ENCODE data around the gene SLC25A23.
"Not testable (repeated sequence)": the region's sequence is repeated elsewhere in the genome, so short reads cannot be mapped to it uniquely, and the experiment has no call there.

SLC25A23 gene

DNA sequence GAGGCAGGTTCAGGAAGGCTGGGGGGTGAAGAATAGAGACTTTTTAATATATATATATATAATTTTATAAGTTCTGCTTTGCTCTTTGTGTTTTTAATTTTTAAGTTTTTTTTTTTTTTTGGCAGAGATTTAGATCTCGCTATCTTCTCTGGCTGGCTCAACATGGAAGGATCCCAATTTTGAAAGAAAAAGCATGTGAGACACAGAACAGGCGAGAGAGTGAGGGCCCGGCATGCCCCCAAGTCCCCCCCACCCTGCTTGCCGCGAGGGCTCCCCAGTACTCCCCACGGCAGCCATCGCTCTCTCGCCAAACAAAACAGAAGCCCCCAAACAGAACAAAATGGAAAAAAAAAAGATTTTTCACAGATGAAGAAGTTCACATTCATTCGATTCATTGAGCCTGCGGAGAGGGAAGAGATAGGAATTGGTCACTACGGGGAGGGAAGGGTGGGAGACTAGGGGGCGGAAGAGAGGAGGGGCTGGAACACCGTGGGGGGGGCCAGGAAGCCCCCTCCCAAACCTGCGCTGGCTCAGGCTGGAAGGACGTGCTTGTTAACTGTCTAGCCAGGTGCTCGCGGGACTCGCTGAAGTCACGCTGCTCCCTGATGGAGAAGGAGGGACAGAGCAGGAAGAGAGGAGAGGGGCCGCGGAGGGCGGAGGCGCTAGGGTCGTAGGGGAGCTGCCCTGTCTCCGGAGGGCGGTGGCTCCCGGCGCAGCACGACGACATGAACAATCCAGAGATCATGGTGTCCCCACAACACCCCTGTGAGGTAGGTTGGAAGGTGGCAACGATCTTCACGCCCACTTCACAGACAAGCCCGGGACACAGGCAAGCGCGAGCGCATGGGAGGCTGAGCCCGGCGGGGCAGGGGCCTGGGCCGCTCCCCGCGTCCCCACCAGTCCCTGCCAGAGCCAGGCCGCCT, 45.6 kb downstream of the SLC25A23 start:
- H3K4me3 ChIP-seq (ENCODE audit: low read depth, low read length) = no peak overlapping the region
- DNase-seq (ENCODE audit: low read depth) = no peak

DNA sequence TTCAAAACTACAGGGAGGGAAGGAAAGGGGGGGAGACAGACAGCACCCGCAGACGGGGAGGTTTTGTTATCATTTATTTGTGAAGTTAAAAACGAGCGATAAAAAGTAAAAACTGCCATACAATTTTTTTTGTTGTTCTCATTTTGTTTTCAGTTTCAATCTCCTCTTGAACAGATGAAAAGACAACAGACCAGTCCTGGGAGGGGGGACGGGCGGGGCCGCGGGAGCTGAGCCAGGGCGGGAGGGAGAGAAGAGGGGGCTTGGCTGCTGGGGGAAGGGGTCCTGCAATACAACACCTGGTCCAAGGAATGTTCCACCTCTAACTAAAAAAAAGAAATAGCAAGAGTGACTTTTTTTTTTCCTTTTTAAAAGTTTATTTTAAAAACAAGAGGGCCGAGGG, 46.3 kb downstream of the SLC25A23 start:
- DNase-seq (ENCODE audit: low read depth) = no peak

GRCh38 chr19:6412447-6413091, 47.0 kb downstream of the SLC25A23 start:
- no peak for DNase-seq (ENCODE audit: low read depth)
- no peak overlapping the region for H3K4me3 ChIP-seq (ENCODE audit: low read depth, low read length)

More for the DNA sequence above, 46.3 kb downstream of the SLC25A23 start:
- no peak overlapping the region for H3K4me3 ChIP-seq (ENCODE audit: low read depth, low read length)

GRCh38 chr19:6412061-6412446, 47.5 kb downstream of the SLC25A23 start:
- DNase-seq (ENCODE audit: low read depth) = no peak
- H3K4me3 ChIP-seq (ENCODE audit: low read depth, low read length) = no peak overlapping the region

GRCh38 chr19:6409346-6409745, 50.2 kb downstream of the SLC25A23 start:
- H3K4me3 ChIP-seq (ENCODE audit: low read depth, low read length) = no peak overlapping the region
- no peak for DNase-seq (ENCODE audit: low read depth)

DNA sequence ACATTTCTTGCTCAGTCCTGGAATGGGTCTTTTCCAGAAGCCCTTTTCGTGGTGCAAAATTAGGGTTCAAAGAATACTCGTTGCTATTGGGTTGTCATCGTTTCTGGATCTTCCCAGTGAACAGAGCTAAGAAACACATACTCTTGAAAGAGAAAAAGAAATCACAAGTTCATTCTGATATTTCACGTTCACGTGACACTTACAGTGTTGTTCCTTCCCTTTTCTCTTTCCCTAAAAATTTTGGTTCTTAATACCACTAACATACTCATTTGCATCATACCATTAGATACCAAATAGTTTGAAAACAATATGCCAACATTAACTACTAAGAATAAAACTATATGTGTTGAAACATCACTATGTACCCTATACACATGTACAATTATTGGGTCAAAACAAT, 53.2 kb downstream of the SLC25A23 start:
- no peak for DNase-seq (ENCODE audit: low read depth)
- H3K4me3 ChIP-seq (ENCODE audit: low read depth, low read length) = no peak overlapping the region

GRCh38 chr19:6402837-6403608, 56.6 kb downstream of the SLC25A23 start:
- H3K4me3 ChIP-seq (ENCODE audit: low read depth, low read length) = no peak overlapping the region
- peak; percentile 60 for DNase-seq (ENCODE audit: low read depth)

- no peak overlapping the region for H3K4me3 ChIP-seq (ENCODE audit: low read depth, low read length)
- DNase-seq (ENCODE audit: low read depth) = no peak
These were observed 57.5 kb downstream of the SLC25A23 start for GRCh38 chr19:6402058-6402457.

DNA sequence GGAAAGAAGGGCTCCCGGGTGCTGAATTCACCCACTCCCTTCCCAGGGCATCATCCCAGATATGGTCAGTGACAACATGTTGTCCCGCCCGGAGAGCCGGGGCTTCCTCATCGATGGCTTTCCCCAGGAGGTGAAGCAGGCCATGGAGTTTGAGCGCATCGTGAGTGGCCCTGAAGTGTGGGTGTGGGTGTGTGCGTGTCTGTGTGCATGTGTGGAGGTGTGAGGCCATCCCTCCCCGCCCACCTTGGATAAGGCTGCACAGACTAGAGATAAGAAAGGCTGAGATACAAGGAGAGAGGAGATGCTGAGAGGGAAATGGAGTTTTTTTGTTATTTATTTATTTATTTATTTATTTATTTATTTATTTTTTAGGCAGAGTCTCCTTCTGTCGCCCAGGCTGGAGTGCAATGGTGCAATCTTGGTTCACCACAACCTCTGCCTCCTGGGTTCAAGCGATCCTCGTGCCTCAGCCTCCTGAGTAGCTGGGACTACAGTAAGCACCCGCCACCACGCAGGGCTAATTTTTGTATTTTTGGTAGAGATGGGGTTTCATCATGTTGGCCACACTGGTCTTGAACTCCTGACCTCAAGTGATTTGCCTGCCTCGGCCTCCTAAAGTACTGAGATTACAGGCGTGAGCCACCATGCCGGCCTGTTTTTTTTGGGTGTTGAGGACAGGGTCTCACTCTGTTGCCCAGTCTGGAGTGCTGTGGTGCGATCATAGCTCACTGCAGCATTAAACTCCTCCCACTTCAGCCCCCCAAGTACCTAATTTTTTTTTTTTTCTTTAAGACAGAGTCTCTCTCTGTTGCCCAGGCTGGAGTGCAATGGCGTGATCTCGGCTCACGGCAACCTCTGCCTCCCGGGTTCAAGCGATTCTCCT, 59.3 kb downstream of the SLC25A23 start:
- H3K4me3 ChIP-seq (ENCODE audit: low read depth, low read length); DNase-seq (ENCODE audit: low read depth): not testable (repeated sequence)

DNA sequence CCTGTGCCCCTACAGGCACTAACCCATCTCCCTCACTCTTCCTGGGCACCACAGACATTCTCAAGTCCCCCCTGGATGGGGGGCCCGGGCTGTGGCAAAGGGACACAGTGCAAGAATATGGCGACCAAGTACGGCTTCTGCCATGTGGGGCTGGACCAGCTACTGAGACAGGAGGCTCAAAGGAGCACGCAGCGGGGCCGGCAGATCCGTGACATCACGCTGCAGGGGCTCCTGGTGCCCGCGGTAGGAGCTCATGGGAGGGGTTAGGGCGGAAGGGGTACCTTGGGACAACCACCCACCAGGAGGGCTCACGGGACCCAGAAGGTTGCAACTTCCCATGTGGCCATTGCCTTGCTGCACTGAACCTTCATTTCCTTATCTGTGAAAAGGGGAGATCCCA, 63.3 kb downstream of the SLC25A23 start:
- DNase-seq (ENCODE audit: low read depth) = no peak
- H3K4me3 ChIP-seq (ENCODE audit: low read depth, low read length) = no peak overlapping the region

GRCh38 chr19:6394831-6395230, 64.8 kb downstream of the SLC25A23 start:
- no peak overlapping the region for H3K4me3 ChIP-seq (ENCODE audit: low read depth, low read length)
- DNase-seq (ENCODE audit: low read depth) = no peak

- H3K4me3 ChIP-seq (ENCODE audit: low read depth, low read length) = peak overlapping the region; percentile 88
- DNase-seq (ENCODE audit: low read depth) = no peak
These were observed 65.6 kb downstream of the SLC25A23 start for GRCh38 chr19:6393983-6394412.

DNA sequence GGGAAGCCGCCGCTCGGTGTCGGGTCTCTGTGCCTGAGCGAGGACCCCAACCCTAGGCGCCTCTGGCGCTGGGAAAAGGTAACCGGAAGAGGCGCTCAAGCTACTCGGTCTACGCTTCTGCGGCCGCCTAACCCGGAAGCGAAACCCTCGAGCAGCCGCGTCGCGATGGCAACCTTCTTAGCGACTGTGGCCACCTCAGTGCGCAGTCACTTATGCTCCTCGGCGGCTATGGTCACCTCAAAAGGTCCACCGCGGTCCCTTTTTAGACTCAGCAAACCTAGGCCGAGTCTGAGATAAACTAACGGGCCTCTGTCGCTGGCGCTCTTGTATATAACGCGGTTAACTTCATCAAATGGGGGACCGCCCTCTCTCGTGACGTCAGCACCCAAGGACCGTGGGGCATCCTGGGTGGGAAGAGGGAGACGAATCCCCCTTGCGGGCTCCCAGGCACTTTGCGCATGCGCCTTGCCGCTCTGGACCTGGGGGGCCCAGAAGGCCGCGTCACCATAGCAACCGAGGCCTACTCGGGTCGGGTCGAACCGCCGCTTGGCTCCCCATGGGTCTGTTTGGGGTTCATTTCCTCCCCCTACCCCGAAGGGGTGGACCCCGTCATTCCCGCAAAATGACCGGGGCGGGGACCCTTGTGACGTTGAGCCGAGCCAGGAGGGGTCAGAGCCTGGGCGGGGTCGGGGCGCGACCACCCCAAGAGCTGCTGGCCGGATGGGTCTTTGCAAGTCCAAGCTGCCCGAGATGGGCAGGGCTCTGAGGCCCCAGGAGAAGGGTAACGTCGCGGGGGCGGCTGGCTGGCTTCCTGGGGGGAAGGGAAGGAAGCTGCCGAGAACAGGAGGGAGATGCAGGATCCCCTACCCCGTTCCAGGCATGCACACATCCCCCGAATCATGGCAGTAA, 66.3 kb downstream of the SLC25A23 start, which contains the start of gene GTF2F1:
Gene GTF2F1 (minus strand): TSS at position 91 of the 909 bp plus-strand sequence. CDS start 169 bp downstream, outside the sequence.
- DNase-seq (ENCODE audit: low read depth) = peak; percentile 92
- peak within 1 kb of the TSS; percentile 88 for H3K4me3 ChIP-seq (ENCODE audit: low read depth, low read length)

DNA sequence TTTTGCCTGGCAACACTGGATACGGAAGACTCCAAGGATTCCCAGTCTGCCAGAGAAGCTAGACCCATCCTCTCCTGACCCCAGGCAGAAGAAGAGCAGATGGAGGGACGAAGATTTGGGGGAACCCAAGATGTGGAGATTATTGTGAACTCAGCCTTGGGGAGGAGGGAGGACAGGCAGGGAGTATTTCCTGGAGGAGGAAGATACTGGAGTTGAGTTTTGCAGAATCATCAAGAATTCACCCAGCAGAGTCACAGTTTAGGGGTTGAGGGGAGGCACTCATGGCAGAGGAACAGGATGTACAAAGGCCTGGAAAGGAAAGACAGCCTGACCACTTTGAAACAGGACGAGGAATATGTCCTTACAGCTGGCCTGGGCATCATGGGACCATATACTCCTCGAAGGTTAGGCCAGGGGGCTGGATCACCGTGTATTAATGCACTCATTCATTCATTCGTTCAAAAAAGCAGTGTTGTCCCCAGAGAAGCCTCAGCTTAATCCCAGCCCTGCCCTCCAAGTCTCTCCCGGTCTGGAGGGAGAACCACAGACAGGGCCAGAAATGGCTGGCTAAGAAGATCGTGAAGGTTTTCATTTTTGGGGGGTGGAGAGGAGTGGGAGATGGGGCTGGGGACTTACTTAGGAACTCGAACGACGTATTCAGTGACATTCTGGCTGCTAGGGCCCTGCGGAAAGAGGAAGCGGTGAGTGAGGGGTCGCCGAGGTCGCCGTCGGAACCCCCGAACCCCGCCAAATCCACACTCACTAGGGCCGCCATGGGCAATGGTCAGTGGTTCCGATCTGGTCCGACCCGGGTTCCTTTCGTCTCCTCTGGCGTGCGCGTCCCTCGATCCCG, 67.1 kb downstream of the SLC25A23 start:
- DNase-seq (ENCODE audit: low read depth) = no peak
- peak overlapping the region; percentile 88 for H3K4me3 ChIP-seq (ENCODE audit: low read depth, low read length)

All from skeletal muscle cell (primary cell).